ENCODE measurements around the gene AQP1.

AQP1 gene

DNA sequence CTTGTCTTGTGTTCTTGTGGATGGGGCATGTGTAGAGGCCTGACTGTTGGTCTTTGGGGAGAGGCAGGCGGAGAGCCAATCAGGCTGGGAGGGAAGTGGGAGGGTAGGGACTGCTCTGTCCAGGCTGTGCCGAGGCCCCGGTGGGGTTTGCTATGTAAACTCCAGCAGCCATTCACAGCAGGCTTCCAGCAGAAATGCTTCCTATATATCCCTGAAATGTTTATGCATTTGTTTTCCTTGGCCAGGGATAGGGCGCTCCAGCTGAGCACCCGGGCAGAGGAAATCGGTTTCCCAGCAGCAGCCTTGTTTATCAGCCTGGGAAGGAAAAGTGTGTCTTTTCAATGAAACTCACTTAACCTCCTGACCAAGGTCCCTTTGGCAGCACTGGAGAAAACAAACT is 18.3 kb upstream of the AQP1 start:
- H3K27me3 Mint-ChIP-seq: peaks cover 9% of the 10 kb centered on the region
- no peak for ATAC-seq (replicated peaks; ENCODE audit: extremely low read depth, poor library complexity, severe bottlenecking)
- no peak overlapping the region for H3K4me3 Mint-ChIP-seq
- DNase-seq (ENCODE audit: low spot score in 2 of 2): no peak
- H3K9me3 Mint-ChIP-seq: no peaks in the 10 kb centered on the region
- no peaks in the 10 kb centered on the region for H3K36me3 Mint-ChIP-seq (ENCODE audit: insufficient read depth)
- H3K4me1 Mint-ChIP-seq: no peaks in the 10 kb centered on the region
- H3K27ac Mint-ChIP-seq (ENCODE audit: low read depth): no peak overlapping the region

DNA sequence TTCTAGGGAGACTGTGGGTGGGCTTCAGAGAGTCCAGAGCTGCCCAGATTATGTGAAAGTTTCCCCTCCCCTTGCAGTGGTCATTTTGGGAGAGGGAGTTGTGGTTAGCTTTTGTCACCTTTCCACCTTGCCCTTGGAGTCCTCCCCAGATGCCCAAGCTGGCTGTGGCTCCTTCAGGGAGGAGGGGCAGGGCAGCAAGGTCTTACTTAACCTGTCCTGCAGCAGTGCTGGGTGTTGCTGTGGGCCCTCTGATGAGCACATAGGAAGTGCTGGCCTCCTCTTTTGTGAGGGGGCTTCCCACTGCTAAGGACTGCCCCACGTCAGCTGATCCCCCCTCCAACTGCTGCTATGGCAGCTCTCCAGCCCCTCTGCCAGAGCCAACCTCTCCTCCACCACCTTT is 17.6 kb upstream of the AQP1 start:
- H3K4me1 Mint-ChIP-seq: no peaks in the 10 kb centered on the region
- no peaks in the 10 kb centered on the region for H3K36me3 Mint-ChIP-seq (ENCODE audit: insufficient read depth)
- ATAC-seq (replicated peaks; ENCODE audit: extremely low read depth, poor library complexity, severe bottlenecking) (no peak), DNase-seq (ENCODE audit: low spot score in 2 of 2) (no peak)
- no peak overlapping the region for H3K27ac Mint-ChIP-seq (ENCODE audit: low read depth)
- no peak overlapping the region for H3K4me3 Mint-ChIP-seq
- no peaks in the 10 kb centered on the region for H3K9me3 Mint-ChIP-seq
- H3K27me3 Mint-ChIP-seq: peaks cover 9% of the 10 kb centered on the region

DNA sequence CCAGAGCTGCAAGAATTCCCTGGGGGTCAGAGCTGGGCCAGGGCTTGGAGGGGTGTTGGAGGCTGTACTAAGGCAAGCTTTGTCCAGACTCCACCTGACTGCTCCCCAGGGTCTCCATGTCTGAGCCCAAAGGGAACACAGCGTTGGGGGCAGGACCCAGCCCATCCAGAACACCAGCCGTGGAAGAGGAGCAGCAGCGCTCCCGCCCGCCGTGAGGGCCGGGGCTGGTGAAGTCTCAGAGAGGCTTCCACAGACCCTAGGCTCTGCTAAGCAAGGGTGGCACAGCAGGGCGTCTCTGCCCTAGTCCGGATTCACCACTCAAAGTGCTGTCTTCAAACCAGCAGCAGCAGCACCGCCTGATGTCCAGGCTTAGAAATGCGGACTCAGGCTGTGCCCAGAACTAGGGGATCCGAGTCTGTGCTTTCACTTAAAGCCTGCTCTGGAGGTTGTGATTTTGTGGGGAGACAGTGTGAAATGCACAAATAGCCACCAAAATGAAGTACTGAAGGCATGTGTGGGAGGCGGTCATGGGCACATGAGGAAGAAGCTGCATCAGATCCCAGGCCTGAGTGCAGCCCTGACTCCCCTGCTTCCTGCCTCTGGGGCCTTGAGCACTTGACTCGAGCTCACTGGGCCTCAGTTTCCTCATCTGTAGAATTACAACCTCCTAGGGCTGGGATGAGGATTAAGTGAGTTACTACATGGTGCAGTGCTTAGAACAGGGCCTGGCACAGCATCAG is 16.6 kb upstream of the AQP1 start:
- ATAC-seq (replicated peaks; ENCODE audit: extremely low read depth, poor library complexity, severe bottlenecking) (no peak), DNase-seq (ENCODE audit: low spot score in 2 of 2) (no peak)
- Mint-ChIP-seq H3K27ac (ENCODE audit: low read depth) (no peak overlapping the region), H3K27me3 (peaks cover 9% of the 10 kb centered on the region), H3K4me3 (no peak overlapping the region), H3K4me1 (no peaks in the 10 kb centered on the region), H3K9me3 (no peaks in the 10 kb centered on the region), H3K36me3 (ENCODE audit: insufficient read depth) (no peaks in the 10 kb centered on the region)

DNA sequence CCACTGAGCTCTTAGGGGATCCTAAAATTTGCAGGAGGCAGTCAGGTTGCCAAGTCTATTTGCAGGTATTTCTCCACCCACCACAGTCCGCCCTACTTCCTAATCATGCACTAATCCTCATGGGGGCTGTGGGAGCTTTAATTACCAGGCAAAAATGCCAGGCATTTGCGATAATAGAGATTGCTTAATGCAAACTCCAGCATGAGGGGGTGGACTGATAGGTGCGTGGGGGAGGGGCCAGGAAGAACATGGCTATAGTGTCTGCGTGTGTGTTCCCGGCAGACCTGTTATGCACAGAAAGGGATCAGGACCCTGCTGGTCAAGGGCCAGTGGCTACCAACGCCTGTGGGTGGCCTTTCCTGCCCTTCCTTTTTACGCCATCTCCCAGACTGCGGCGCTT is 15.6 kb upstream of the AQP1 start:
- ATAC-seq (replicated peaks; ENCODE audit: extremely low read depth, poor library complexity, severe bottlenecking) (no peak), DNase-seq (ENCODE audit: low spot score in 2 of 2) (no peak)
- Mint-ChIP-seq H3K27me3 (peaks cover 9% of the 10 kb centered on the region), H3K4me1 (no peaks in the 10 kb centered on the region), H3K36me3 (ENCODE audit: insufficient read depth) (no peaks in the 10 kb centered on the region), H3K27ac (ENCODE audit: low read depth) (no peak overlapping the region), H3K9me3 (no peaks in the 10 kb centered on the region), H3K4me3 (no peak overlapping the region)

DNA sequence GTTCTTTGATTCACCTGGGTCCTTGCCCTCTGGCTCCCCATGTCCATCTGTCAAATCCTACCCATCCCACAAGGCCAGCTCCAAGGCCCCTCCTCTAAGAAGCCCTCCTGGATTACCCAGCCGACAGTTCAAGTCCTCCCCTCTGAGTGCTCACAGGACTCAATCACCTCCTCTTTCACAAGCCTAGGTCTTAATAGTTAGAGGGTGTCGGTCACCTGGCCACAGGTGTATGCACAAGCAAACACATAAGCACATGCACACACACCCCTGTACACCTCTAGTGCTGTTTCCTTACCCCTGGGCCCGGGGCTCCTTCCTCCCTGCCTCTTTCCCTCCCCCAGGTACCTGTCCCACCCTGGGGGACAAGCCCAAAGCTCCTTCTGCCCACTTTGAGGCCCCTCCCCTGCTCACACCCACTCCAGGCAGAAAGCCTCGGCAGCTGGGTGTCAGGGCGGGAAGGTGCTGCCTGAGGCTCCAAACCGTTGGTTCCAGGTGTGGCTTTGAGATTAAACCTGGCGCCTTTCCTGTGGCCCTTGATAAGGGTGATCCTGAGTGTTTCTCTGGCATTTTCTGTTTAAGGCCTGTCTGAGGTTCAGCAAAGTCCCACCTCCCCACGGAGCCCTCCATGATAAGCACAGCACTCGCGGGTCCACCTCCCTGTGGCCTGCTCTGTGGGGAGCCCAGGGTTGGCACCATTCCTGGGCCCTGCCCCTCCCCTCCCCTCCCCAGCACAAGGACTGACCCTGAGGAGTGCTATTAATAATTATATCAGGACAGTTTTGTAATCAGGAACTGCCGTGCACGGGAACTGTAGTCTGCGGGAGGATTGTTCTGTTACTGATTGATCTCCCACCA is 14.6 kb upstream of the AQP1 start:
- Mint-ChIP-seq H3K27me3 (peaks cover 9% of the 10 kb centered on the region), H3K4me1 (no peaks in the 10 kb centered on the region), H3K36me3 (ENCODE audit: insufficient read depth) (no peaks in the 10 kb centered on the region), H3K9me3 (no peaks in the 10 kb centered on the region), H3K4me3 (no peak overlapping the region), H3K27ac (ENCODE audit: low read depth) (no peak overlapping the region)
- DNase-seq (ENCODE audit: low spot score in 2 of 2) (no peak), ATAC-seq (replicated peaks; ENCODE audit: extremely low read depth, poor library complexity, severe bottlenecking) (no peak)

DNA sequence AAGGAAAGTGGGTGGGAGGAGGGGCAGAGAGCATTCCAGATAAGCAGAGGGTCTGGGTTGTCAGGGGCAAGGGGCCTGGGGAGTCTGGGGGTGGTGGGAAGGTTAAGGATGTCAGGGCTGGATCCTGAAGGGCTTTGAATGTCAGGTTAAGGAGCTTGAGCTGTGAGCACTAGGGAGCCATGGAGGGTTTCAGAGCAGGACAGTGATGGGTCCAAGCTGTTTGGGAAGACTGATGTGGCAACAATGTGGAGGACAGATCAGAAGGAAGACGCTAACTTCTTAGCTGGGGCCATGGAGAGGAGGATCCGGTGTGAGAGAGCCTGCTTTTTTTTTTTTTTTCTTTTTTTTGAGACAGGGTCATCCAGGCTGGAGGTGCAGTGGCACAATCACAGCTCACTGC is 13.9 kb upstream of the AQP1 start:
- Mint-ChIP-seq H3K27me3 (peaks cover 9% of the 10 kb centered on the region), H3K4me3 (no peak overlapping the region), H3K27ac (ENCODE audit: low read depth) (no peak overlapping the region), H3K36me3 (ENCODE audit: insufficient read depth) (no peaks in the 10 kb centered on the region), H3K4me1 (no peaks in the 10 kb centered on the region), H3K9me3 (no peaks in the 10 kb centered on the region)
- ATAC-seq (replicated peaks; ENCODE audit: extremely low read depth, poor library complexity, severe bottlenecking) (no peak), DNase-seq (ENCODE audit: low spot score in 2 of 2) (no peak)

DNA sequence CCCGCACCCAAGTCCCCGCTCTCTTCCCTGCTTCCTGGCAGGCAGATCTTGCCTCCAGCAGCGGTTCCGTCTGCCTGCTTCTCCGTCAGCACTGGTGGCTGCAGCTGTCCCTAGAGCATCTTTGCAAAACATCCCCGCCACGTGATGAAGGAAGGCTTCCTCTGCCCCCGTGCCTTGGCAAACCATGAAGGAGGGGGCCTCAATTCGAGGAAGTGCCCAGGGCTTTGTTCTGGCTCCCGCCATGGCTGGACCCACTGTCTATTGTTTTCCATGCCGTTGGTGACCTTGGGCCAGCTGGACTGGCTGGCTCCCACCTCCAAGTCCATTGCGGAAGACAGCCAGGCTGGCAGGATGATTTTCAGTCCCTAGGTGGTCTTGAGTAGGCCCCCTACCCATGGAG is 13.2 kb upstream of the AQP1 start:
- no peak for DNase-seq (ENCODE audit: low spot score in 2 of 2)
- ATAC-seq (replicated peaks; ENCODE audit: extremely low read depth, poor library complexity, severe bottlenecking): no peak
- Mint-ChIP-seq H3K4me3 (no peak overlapping the region), H3K27me3 (peaks cover 9% of the 10 kb centered on the region), H3K36me3 (ENCODE audit: insufficient read depth) (no peaks in the 10 kb centered on the region), H3K4me1 (no peaks in the 10 kb centered on the region), H3K27ac (ENCODE audit: low read depth) (no peak overlapping the region), H3K9me3 (no peaks in the 10 kb centered on the region)

DNA sequence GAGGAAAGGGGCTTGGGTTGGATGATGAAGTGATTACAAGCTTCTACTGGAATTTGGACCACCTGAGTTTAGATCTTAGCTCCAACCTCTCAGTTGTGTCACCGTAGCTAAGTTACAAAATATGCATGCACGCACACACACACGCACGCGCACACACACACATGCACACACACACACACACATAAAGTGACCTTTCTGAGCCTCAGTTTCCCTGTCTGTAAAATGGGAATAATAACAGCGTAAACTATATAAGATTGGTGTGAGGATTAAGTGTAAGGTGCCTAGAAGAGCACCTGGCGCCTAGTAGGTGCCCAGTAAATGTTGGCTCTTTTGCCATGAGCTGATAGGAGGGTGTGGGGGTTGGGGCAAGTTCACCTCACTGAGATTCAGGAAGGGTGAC is 12.6 kb upstream of the AQP1 start:
- no peak for DNase-seq (ENCODE audit: low spot score in 2 of 2)
- Mint-ChIP-seq H3K4me3 (no peak overlapping the region), H3K9me3 (no peaks in the 10 kb centered on the region), H3K36me3 (ENCODE audit: insufficient read depth) (no peaks in the 10 kb centered on the region), H3K27ac (ENCODE audit: low read depth) (no peak overlapping the region), H3K27me3 (peaks cover 9% of the 10 kb centered on the region), H3K4me1 (no peaks in the 10 kb centered on the region)
- no peak for ATAC-seq (replicated peaks; ENCODE audit: extremely low read depth, poor library complexity, severe bottlenecking)

DNA sequence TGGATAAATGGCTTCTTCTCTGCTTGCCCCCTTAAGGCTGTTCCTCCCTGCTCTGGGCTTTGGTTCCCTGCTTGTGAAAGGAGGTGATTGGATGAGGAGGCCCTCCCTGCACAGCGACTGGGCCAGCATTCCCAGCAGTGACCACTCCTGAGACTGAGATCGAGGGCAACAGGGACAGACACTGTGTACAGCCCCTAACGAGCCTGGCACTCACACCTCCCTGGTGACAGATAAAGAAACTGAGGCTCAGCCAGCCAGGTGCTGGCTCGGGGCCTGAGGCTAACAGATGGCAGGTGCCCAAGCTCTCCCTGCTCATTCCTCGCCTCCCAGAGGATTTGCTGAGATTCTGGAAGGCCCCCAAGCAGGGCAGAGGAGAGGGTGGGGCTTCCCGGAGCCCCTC is 12.0 kb upstream of the AQP1 start:
- ATAC-seq (replicated peaks; ENCODE audit: extremely low read depth, poor library complexity, severe bottlenecking): no peak
- H3K4me1 Mint-ChIP-seq: no peaks in the 10 kb centered on the region

DNA sequence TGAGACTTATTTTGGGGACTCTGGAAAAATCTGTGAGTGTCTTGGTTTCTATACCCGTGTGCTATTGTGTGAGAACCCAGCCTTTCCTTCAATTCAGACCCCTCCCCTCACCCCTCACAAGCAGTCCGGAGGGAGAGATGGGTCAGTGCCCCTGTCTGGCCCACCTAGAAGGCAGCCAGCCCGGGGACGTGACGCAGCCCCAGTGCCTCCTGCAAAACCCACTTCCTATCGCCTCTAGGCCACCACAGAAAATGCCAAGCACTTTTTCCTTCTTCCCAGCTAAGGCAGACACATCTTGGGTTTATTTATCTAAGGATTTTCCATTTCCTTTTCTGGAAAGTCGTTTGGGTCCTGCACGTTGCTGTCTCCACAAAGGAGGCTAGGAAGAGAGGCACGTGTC is 11.6 kb upstream of the AQP1 start:
- no peak overlapping the region for H3K27ac Mint-ChIP-seq (ENCODE audit: low read depth)
- no peak overlapping the region for H3K4me3 Mint-ChIP-seq
- no peak for ATAC-seq (replicated peaks; ENCODE audit: extremely low read depth, poor library complexity, severe bottlenecking)
- no peak for DNase-seq (ENCODE audit: low spot score in 2 of 2)
- H3K36me3 Mint-ChIP-seq (ENCODE audit: insufficient read depth): no peaks in the 10 kb centered on the region
- H3K27me3 Mint-ChIP-seq: peaks cover 9% of the 10 kb centered on the region
- no peaks in the 10 kb centered on the region for H3K4me1 Mint-ChIP-seq
- no peaks in the 10 kb centered on the region for H3K9me3 Mint-ChIP-seq

More for the DNA sequence above, 12.0 kb upstream of the AQP1 start:
- no peak overlapping the region for H3K4me3 Mint-ChIP-seq
- H3K9me3 Mint-ChIP-seq: no peaks in the 10 kb centered on the region
- no peak for DNase-seq (ENCODE audit: low spot score in 2 of 2)
- no peaks in the 10 kb centered on the region for H3K36me3 Mint-ChIP-seq (ENCODE audit: insufficient read depth)
- peaks cover 9% of the 10 kb centered on the region for H3K27me3 Mint-ChIP-seq
- H3K27ac Mint-ChIP-seq (ENCODE audit: low read depth): no peak overlapping the region

DNA sequence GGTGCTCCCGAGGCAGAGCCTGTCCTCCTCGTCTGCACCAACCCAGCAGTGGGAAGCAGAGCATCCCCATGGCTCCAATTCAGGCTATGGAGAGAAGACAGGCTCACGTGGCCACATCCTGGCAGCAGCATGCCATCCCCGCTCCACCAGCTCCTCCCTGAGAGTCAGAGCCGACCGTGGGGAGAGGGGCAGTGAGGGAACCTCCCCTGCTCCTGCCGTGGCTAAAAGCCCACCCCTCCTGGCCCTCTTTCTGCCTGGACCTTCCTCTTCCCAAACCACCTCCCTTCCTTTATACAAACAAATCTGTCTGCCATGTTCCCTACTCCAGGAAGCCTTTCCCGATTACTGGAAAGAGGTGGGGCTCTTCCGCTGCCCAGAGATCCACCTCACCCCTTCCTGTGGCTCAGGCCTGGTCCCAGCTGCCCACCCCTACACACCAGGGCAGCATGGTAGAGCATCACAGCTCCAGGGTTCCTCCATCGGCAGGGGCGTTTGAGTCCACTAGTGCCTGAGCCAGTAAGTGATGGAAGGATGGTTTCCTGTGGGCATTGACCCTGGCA is 10.8 kb upstream of the AQP1 start:
- Mint-ChIP-seq H3K4me3 (no peak overlapping the region), H3K9me3 (no peaks in the 10 kb centered on the region), H3K36me3 (ENCODE audit: insufficient read depth) (no peaks in the 10 kb centered on the region), H3K27ac (ENCODE audit: low read depth) (no peak overlapping the region), H3K27me3 (peaks cover 9% of the 10 kb centered on the region), H3K4me1 (no peaks in the 10 kb centered on the region)
- ATAC-seq (replicated peaks; ENCODE audit: extremely low read depth, poor library complexity, severe bottlenecking) (no peak), DNase-seq (ENCODE audit: low spot score in 2 of 2) (no peak)

DNA sequence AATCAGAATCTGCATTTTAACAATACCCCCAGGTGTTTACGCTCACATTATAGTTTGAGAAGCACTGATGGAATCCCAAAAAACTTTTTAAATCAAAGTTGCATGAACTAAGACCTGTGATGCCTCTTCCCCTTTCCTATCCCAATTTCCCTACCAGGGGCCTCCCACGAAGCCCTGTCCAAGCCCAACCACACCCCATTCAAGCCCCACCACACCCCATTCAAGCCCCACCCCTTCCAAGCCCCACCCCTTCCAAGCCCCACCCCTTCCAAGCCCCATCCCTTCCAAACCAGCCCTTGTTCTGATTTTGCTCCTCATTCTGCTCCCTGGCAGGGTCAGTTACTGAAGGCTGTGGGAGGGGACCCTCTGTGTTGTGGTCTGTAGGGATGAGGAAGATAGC is 9.8 kb upstream of the AQP1 start:
- H3K27ac Mint-ChIP-seq (ENCODE audit: low read depth): no peak overlapping the region
- H3K9me3 Mint-ChIP-seq: no peaks in the 10 kb centered on the region
- H3K27me3 Mint-ChIP-seq: peaks cover 3% of the 10 kb centered on the region
- DNase-seq (ENCODE audit: low spot score in 2 of 2): no peak
- H3K4me1 Mint-ChIP-seq: no peaks in the 10 kb centered on the region
- no peaks in the 10 kb centered on the region for H3K36me3 Mint-ChIP-seq (ENCODE audit: insufficient read depth)
- ATAC-seq (replicated peaks; ENCODE audit: extremely low read depth, poor library complexity, severe bottlenecking): no peak
- no peak overlapping the region for H3K4me3 Mint-ChIP-seq

DNA sequence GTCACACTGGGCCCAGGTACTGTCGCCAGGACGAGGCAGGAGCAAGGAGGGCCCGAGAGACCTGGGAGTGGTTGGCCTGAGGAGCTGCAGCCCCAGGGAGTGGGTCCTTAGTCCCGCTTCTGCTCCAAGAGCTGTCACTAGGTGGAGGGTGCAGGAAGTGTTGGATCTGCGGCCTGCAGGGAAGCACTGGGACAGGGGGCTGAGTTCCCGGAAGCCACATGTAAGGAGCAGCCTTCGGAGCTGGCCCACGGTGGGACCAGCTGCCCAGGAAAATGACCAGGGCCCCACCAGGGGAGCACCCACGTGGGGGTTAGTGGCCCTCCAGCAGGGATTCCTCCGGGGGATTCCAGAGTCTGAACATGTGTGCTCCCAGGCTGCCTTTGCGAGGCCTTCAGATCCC is 9.2 kb upstream of the AQP1 start:
- no peaks in the 10 kb centered on the region for H3K36me3 Mint-ChIP-seq (ENCODE audit: insufficient read depth)
- H3K27me3 Mint-ChIP-seq: no peaks in the 10 kb centered on the region
- DNase-seq (ENCODE audit: low spot score in 2 of 2) (no peak), ATAC-seq (replicated peaks; ENCODE audit: extremely low read depth, poor library complexity, severe bottlenecking) (no peak)
- H3K9me3 Mint-ChIP-seq: no peaks in the 10 kb centered on the region
- no peak overlapping the region for H3K27ac Mint-ChIP-seq (ENCODE audit: low read depth)
- H3K4me1 Mint-ChIP-seq: no peaks in the 10 kb centered on the region
- no peak overlapping the region for H3K4me3 Mint-ChIP-seq
